ENCODE results near the gene CNTNAP2. TPM values are rescaled to one million over a fixed set of nuclear protein-coding genes. Genes with fewer than 3 reads are reported as not detected.
A peak's percentile ranks its signal among the peaks of the same experiment; 100 is the strongest.

CNTNAP2 gene
- total and polyA plus RNA-seq, 8 donors = 0.94 to 42.5 (median 38.6) TPM

DNA sequence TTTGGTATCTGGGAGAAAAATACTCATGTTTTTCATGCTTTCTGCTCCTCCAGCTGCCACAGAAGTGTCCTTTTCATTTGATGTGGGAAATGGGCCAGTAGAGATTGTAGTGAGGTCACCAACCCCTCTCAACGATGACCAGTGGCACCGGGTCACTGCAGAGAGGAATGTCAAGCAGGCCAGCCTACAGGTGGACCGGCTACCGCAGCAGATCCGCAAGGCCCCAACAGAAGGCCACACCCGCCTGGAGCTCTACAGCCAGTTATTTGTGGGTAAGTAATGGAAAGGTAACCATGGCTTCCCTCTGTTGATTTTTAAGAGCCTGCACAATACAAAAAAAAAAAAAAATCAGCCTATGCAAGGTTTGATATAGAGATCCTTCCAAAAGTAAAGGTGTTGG, 2030.8 kb downstream of the CNTNAP2 start:
- intact Hi-C loops (cut with DNase I) = no loop called here
- Histone ChIP-seq H3K27me3 (no peaks in the 10 kb centered on the region), H3K4me3 (no peak overlapping the region), H3K27ac (no peak overlapping the region), H3K36me3 (no peaks in the 10 kb centered on the region), H3K4me1 (no peaks in the 10 kb centered on the region), H3K9me3 (no peaks in the 10 kb centered on the region)
- DNase-seq = peak in 2 of 4 donors; percentile 48 to 49
- TF ChIP-seq, protein P1, sequence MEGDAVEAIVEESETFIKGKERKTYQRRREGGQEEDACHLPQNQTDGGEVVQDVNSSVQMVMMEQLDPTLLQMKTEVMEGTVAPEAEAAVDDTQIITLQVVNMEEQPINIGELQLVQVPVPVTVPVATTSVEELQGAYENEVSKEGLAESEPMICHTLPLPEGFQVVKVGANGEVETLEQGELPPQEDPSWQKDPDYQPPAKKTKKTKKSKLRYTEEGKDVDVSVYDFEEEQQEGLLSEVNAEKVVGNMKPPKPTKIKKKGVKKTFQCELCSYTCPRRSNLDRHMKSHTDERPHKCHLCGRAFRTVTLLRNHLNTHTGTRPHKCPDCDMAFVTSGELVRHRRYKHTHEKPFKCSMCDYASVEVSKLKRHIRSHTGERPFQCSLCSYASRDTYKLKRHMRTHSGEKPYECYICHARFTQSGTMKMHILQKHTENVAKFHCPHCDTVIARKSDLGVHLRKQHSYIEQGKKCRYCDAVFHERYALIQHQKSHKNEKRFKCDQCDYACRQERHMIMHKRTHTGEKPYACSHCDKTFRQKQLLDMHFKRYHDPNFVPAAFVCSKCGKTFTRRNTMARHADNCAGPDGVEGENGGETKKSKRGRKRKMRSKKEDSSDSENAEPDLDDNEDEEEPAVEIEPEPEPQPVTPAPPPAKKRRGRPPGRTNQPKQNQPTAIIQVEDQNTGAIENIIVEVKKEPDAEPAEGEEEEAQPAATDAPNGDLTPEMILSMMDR (IDR thresholded peaks at IDR 0.05) = no peak
- ATAC-seq = peak; percentile 77

DNA sequence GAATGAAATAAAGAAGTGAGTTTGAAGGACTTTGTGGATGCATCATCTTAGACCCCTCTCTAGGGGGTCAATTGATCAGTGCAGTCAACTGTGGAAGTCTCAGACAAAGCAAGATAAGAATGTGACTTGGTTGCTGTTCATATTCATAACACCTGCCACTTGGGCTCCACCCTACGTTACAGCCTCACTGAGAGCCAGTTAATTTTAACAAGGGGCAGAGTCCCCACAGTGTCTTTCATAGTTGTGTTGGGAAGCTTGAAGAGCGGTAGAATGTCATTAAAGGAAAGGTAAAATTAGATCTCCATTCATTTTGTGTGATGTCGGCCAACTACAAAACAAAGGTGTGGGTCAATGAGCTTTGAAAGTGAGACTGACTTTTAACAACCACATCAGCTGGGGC, 2031.9 kb downstream of the CNTNAP2 start:
- DNase-seq (no peak), ATAC-seq (no peak)
- no peaks in the 10 kb centered on the region for H3K4me1 ChIP-seq
- intact Hi-C loops (cut with DNase I) = no loop called here
- H3K4me3 ChIP-seq = no peak overlapping the region
- no peaks in the 10 kb centered on the region for H3K27me3 ChIP-seq
- no peaks in the 10 kb centered on the region for H3K9me3 ChIP-seq
- no peak overlapping the region for H3K27ac ChIP-seq
- no peaks in the 10 kb centered on the region for H3K36me3 ChIP-seq
- TF ChIP-seq, protein P1 (IDR thresholded peaks at IDR 0.05) = no peak

DNA sequence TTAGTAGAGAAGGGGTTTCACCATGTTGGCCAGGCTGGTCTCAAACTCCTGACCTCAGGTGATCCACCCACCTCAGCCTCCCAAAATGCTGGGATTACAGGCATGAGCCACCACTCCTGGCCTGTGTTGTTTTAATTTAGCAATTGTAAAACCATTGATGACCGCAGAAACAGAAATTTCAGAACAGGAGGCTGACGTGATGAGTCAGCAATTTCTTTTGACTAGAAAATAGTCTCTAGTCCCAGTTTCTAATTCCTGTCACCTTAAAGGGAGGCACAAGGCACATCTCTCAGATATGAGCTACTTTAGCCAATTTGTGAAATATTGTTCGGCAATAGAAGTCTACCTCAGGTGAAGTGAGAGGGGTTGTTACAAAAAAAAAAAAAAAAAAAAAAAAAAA, 2033.1 kb downstream of the CNTNAP2 start:
- H3K36me3 ChIP-seq = no peaks in the 10 kb centered on the region
- H3K27ac ChIP-seq = no peak overlapping the region
- no peaks in the 10 kb centered on the region for H3K27me3 ChIP-seq
- DNase-seq = no peak
- ATAC-seq = no peak
- intact Hi-C loops (cut with DNase I) = no loop called here
- peaks cover 0 to 4% of the 10 kb centered on the region in 2 donors for H3K4me1 ChIP-seq
- H3K4me3 ChIP-seq = no peak overlapping the region
- H3K9me3 ChIP-seq = no peaks in the 10 kb centered on the region
- TF ChIP-seq, protein P1 (IDR thresholded peaks at IDR 0.05) = no peak

DNA sequence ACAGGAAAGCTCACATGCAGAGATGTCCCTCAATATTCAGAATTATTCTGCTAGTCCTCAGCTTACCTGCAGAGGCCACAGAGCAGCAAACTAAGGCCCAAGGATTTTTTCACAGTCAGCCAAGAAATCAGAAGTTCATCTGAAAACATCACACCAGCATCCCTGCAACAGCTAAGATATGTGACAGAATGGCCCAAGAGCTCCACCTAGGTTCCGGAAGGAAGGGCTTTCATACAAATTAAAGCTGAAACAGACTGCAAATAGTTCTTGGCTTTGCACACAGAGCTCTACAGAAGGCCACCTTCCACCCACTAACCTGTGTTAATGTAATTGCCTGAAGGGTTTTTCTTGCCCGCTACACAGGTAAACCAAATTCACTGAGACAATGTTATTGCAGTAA, 2035.2 kb downstream of the CNTNAP2 start:
- Histone ChIP-seq H3K36me3 (no peaks in the 10 kb centered on the region), H3K27ac (no peak overlapping the region), H3K9me3 (no peaks in the 10 kb centered on the region), H3K4me3 (no peak overlapping the region), H3K4me1 (peaks cover 0 to 4% of the 10 kb centered on the region in 2 donors), H3K27me3 (no peaks in the 10 kb centered on the region)
- DNase-seq (no peak), ATAC-seq (no peak)
- intact Hi-C loops (cut with DNase I) = no loop called here
- TF ChIP-seq, protein P1 (IDR thresholded peaks at IDR 0.05) = no peak

DNA sequence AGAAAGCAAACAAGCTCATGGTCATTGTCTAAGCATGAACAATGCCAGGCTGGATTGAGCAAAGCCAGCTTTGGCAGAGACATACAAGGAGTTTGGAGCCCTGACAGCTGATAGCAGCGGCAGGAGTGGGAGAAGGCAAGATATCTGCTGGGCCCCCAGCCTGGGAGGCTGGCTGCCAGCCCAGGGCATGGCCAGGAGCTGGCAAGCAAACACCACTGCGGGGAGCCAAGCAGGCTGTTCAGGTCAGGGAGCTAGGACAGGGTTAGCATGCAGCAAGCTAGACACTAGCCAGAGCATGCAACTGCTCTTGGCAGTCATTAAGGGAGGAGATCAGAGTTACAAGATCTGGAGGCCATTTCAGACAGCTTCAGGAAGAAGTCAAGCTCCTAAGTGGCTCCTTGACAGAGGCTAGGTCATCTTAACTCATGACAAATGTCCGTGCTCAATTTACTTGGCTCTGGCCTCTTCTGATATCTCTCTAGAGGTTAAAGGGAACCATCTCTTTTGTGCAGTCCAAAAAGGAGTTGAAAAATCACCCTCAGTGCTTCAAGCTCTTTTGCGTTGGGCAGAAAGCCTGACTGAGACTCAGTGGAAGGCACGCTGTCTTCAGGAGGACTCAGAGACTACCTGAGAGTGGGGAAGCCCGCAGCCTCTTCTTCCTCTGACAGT, 2037.1 kb downstream of the CNTNAP2 start:
- peak; percentile 31 to 80 (median 42) for DNase-seq
- Histone ChIP-seq H3K27me3 (no peaks in the 10 kb centered on the region), H3K4me1 (peaks cover 0 to 4% of the 10 kb centered on the region in 2 donors), H3K9me3 (no peaks in the 10 kb centered on the region), H3K36me3 (no peaks in the 10 kb centered on the region), H3K4me3 (no peak overlapping the region), H3K27ac (no peak overlapping the region)
- TF ChIP-seq, protein P1 (IDR thresholded peaks at IDR 0.05) = no peak
- peak; percentile 90 for ATAC-seq
- intact Hi-C loops (cut with DNase I) = no loop called here

Data from left lung (tissue), 10 donors.